Ureter (tissue), 1 donor: ENCODE results near the gene TNFRSF17. TPM values are rescaled to one million over a fixed set of nuclear protein-coding genes. Genes with fewer than 3 reads are reported as not detected.
"Not testable (repeated sequence)": the region's sequence is repeated elsewhere in the genome, so short reads cannot be mapped to it uniquely, and the experiment has no call there.

Experiments used
- DNase-seq: peaks from one replicate; pipeline ENCODE4 v3.0.0-alpha.2; 2020; ENCODE audit warnings: low spot score
- total RNA-seq: library from RNA; stranded (reverse); gene quantifications from one replicate; pipeline ENCODE4 v1.2.4, GENCODE V29; 2023
- donor health status: DM: yes; HTN: yes; CAD: no.

The TNFRSF17 gene
- total RNA-seq, 1 donor from 2014 or later = 2.2 TPM

GRCh38 chr16:11970292-11970691 lies 5.3 kb downstream of the TNFRSF17 start:
- not testable (repeated sequence) for DNase-seq

- DNase-seq = no peak
Observed at GRCh38 chr16:11972128-11972527, 7.1 kb downstream of the TNFRSF17 start.

DNA sequence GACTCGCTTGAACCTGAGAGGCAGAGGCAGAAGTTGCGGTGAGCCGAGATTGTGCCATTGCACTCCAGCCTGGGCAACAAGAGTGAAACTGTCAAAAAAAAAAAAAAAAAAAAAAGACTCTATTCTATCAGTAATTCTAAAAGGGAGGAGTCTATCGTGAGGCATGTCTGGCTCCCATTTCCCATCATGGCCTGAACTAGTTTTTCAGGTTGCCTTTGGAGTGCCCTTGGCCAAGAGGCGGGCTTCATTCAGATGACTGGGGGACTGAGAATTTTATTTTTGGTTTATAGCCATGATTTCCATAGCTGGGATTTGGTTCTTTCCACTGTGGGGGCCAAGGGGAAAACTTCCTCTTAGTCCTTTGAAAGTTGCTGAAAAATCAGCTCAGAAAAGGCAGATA lies 8.1 kb downstream of the TNFRSF17 start:
- DNase-seq = no peak

DNA sequence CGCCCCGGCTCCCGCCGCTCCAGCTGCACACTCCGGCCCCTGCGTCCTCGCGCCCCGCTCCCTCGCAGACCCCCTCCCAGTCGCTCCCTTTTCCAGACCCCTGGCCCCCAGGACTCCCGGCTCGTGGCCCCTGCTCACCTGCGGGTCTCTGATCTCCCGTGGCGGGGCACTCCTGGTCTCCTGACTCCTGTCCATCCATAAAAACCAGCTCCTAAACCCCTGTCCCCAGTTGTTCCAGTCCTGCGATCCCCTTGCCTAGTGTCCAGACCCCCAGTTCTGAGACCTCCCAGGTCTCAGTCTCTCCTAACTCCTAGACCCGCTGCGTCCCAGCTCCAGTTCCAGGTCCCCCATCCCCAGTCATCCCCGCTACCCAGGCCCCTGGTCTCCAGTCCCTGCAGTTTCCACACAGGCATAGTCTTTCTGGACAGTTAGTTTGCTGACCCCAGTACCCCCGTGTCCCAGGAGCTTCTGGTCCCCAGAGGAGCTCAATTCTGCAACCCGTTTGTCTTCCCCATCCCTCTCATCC lies 11.9 kb downstream of the TNFRSF17 start:
- DNase-seq = no peak

GRCh38 chr16:11977376-11978041 lies 12.5 kb downstream of the TNFRSF17 start:
- DNase-seq = no peak

DNA sequence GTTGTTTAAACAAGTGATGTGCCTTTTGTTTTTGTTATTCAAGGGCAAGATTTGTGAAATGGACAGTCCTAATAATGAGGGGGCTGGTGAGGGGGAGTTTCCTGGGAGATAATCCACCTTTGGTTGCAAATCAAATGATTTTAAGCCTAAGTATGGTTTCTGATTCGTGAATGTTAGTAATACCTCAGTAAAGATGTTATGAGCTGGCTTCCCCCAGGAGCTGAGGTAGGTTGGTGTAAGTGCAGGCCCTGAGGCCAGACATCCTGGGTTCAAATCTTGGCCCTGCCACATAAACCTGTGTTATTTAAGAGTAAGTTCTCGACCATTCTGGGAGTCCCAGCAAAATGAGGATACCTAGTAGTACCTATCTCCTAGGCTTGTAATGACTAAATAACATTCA lies 13.1 kb downstream of the TNFRSF17 start:
- DNase-seq = no peak

GRCh38 chr16:11979013-11979672 lies 14.1 kb downstream of the TNFRSF17 start:
- no peak for DNase-seq

- DNase-seq = no peak
Observed at GRCh38 chr16:11980136-11980844, 15.3 kb downstream of the TNFRSF17 start.

GRCh38 chr16:11985250-11985649 lies 20.2 kb downstream of the TNFRSF17 start:
- no peak for DNase-seq

- no peak for DNase-seq
Observed at GRCh38 chr16:11986521-11987057, 21.6 kb downstream of the TNFRSF17 start.

- DNase-seq = no peak
Observed at GRCh38 chr16:11988258-11988978, 23.4 kb downstream of the TNFRSF17 start.

DNA sequence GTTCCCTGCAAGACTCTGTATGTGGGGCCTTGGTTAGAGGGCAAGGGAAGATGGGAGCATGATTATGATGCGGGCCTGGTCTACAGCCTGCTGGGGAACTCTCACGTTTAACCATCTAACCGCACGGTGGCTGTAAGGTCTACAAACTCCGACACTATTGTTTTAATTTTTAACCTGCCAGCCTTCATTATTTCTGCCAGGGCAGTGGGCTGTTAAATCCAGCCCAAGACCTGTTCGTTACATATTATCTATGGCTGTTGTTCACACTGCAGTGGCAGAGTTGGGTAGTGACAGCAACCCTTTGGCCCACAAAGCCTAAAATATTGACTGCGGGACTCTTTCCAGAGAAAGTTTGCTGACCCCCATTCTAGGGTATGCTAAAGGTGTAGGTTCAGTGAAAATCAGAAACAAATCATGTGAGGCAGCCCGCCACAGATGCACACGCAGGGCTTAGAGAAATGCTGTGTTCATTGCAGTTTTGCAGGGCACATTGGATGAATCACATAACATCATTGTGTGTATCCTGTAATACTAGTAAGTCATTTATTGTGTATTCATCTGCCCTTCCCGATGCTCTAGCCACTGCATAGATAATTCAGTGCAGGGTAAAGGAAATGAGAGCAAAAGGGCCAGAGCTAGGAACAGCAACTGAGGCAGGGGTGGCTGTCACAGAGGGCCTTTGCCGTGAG lies 25.8 kb downstream of the TNFRSF17 start:
- no peak for DNase-seq

- no peak for DNase-seq
Observed at GRCh38 chr16:11992008-11992584, 27.1 kb downstream of the TNFRSF17 start.

DNA sequence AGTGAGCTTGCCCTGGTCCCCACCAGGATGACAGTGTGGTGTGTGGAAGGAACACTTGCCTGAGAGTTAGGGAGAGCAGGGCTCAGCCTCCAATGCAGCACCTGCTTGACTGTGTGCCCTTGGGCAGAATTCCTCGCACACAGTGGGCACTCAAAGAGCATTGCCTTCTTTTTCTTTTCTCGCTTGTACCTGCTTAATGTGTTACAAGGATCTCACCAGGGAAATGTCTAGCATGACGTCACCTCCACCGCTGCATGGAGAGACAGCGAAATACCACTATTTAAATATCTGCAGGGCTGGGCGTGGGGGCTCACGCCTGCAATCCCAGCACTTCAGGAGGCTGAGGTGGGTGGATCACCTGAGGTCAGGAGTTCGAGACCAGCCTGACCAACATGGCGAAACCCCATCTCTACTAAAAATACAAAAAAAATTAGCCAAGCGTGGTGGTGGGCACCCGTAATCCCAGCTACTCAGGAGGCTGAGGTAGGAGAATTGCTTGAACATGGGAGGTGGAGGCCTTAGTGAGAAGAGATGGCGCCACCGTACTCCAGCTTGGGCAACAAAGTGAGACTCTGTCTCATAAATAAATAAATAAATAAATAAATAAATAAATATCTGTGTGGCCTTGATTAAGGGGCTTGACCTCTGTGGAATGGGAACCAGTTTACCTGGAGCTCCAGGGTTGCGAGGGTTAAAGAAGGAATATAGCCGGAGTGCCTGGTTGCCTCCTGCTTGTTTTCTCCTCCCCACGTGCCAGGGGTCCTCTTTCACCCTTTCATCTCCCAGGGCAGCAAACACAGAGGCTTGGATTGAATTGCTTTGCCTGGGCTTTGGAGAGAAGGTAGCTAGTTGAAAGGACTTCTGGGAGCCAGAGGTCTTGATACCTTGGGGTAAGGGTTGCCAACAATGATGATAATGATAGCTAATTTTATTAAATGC lies 27.8 kb downstream of the TNFRSF17 start:
- DNase-seq = no peak

DNA sequence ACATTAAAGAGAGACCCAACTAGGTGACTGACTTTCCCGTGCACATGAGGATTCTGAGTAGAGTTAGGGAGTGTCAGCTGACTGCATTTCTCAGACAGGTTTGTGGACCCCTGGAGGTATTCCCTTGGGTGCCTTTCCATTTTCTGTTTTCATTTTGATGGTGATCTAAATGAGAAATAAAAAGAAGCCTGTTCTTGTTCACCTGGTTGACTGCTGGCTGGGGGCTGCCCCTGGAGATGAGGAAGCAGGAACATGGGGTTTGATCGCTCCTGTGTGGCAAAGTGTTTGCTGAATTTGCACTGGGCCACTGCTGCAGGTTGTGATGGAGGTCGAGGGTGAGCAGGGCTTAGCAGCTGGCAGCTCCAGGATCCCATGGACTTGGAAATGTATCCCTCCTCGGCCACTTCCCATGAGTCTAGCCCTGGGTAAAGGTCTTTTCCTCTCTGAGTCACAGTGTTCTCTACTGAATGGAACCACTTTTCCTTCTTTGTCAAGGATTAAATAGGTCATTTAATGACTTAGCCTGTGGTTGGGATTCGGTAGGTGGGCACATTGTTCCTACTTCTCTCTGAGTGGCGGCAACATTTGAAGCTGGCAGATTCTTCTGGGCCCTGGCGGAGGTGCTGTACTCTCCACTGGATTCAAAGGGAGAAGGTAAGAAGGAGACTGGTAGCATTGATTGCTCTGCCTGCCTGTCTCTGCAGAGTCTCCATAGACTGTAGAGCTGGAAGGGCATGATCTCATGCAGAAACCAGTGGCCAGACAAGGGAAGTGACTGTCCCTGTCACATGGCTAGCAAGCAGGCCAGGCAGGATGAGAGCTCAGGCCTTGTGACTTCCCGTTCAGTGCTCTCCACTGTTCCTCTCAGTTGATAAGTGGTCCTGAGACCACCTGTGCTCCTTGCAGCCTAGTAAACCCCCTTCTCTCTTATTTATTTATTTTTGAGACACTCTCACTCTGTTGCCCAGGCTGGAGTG lies 29.4 kb downstream of the TNFRSF17 start:
- DNase-seq = no peak

DNA sequence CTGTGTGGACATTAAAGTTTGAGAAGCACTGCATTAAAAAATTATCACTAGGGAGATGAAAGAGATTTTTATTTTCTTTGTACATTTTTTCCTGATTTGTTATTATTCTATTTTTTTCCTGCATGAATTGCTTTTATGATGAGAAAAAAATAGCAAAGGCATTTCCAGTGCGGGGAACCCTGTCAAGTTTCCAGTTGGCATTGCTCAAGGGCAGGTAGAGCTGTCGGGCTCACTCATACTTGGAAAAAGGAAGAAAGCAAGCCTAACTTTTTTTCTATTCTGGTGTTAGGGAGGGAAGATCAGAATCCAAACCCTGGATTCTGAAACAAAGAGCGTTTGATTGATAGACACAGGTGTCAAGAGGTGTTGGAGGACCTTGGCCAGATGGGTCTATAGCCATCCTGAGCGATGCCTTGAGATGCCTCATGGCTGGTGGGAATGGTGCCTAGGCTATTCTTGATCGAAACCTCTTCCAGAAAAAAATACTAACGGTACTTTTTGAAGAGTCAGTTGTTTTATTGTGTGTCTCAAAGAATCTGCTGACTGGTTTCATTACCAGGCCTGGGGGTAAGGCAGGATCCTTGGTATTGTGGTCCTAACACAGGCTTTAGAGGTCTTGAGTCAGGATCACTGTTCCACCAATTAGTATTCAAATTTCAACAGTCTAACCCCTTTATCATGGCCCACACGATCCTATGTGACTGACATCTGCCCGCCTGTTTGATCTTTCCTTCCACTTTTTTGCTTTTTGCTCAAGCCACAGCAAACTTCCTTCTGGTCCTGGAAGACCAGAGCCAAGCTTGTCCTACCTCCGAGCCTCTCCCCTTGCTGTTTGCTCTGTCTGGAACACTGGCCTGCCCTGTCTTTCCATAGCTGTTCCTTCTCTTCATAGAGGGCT lies 31.7 kb downstream of the TNFRSF17 start:
- no peak for DNase-seq

GRCh38 chr16:12000032-12000431 lies 35.0 kb downstream of the TNFRSF17 start:
- no peak for DNase-seq
